RWPE1 (cell line): ENCODE results near the gene ABL1.
A peak's percentile ranks its signal among the peaks of the same experiment; 100 is the strongest.
"Not testable (repeated sequence)": the region's sequence is repeated elsewhere in the genome, so short reads cannot be mapped to it uniquely, and the experiment has no call there.

Experiments used
- CTCF ChIA-PET: fragments of 350-600 bp; sonication (Branson Sonifier 250); formaldehyde crosslinking; extraction: SDS; loops from one replicate; lab custom pipeline; 2021; lab: Yijun Ruan, JAX
- POLR2A ChIA-PET: fragments of 400-600 bp; formaldehyde crosslinking; extraction: SDS; loops from one replicate; lab custom pipeline; 2020; ENCODE audit warnings: antibody characterized with exemption; ENCODE audit not compliant: low non-redundant PET; lab: Yijun Ruan, JAX
- DNase-seq: peaks from one replicate; pipeline ENCODE4 v3.0.0; 2012; ENCODE audit warnings: low spot score
- H3K27ac ChIP-seq: fragments of 450-650 bp; 2 replicates; pipeline ENCODE4 v1.5.1; 2017
- CTCF ChIP-seq: fragments of 450-650 bp; conservative IDR thresholded peaks from 2 replicates; pipeline ENCODE4 v1.5.1; 2017; ENCODE audit warnings: low read depth, mild to moderate bottlenecking

The ABL1 gene

GRCh38 chr9:130847306-130848217, 12.5 kb downstream of the ABL1 start:
- ChIA-PET CTCF (interaction anchor here (0.6 to 1.3 kb wide), 2 partner anchors 12 to 95 kb away, joined by 4 to 5 read pairs; partner anchors contain the start of gene ABL1), POLR2A (no interaction called here)
- peak overlapping the region; percentile 92 for H3K27ac ChIP-seq
- no peak; the same call in 1 of the 2 replicates for TF ChIP-seq CTCF
- peak; percentile 97 for DNase-seq

GRCh38 chr9:130848514-130848913, 13.5 kb downstream of the ABL1 start:
- POLR2A ChIA-PET, DNase-seq: not testable (repeated sequence)
- CTCF ChIA-PET = interaction anchor here (0.6 kb wide), 1 partner anchor 46 kb away, joined by 3 read pairs; no protein-coding TSS in a partner anchor
- peak overlapping the region; percentile 92 for H3K27ac ChIP-seq

- DNase-seq = no peak
- POLR2A ChIA-PET = no interaction called here
- CTCF ChIA-PET = no interaction called here
These were observed 14.3 kb downstream of the ABL1 start for GRCh38 chr9:130849356-130849755.

GRCh38 chr9:130852801-130853200, 17.7 kb downstream of the ABL1 start:
- TF ChIP-seq CTCF = no peak
- no peak overlapping the region for H3K27ac ChIP-seq
- ChIA-PET POLR2A (no interaction called here), CTCF (interaction anchor here (0.6 to 1.0 kb wide), 6 partner anchors 9 to 194 kb away, joined by 3 to 4 read pairs (median 3); no protein-coding TSS in a partner anchor)
- DNase-seq = no peak

More at GRCh38 chr9:130849356-130849755, 14.3 kb downstream of the ABL1 start:
- TF ChIP-seq CTCF = no peak
- H3K27ac ChIP-seq = peak overlapping the region; percentile 26; the same call in 1 of the 2 replicates

- ChIA-PET POLR2A (no interaction called here), CTCF (interaction anchor here (0.6 to 2.4 kb wide), 5 partner anchors 12 to 148 kb away, joined by 3 to 9 read pairs (median 6); no protein-coding TSS in a partner anchor)
- H3K27ac ChIP-seq = no peak overlapping the region
- DNase-seq = no peak
- TF ChIP-seq CTCF = no peak
These were observed 19.0 kb downstream of the ABL1 start for GRCh38 chr9:130854092-130854491.

GRCh38 chr9:130854835-130855234, 19.8 kb downstream of the ABL1 start:
- CTCF ChIA-PET = interaction anchor here (0.7 to 2.4 kb wide), 5 partner anchors 11 to 83 kb away, joined by 3 to 9 read pairs (median 6); no protein-coding TSS in a partner anchor
- H3K27ac ChIP-seq = no peak overlapping the region
- POLR2A ChIA-PET = no interaction called here
- TF ChIP-seq CTCF = no peak
- DNase-seq = no peak
